Breast epithelium (tissue), 3 donors: ENCODE results near the gene CCDC178.

Source experiments
- CTCF ChIP-seq, 3 donors: fragments of 450-650 bp; IDR thresholded peaks; one replicate each; pipeline ENCODE4 v1.5.1; 2016 to 2017; ENCODE audit warnings: antibody characterized with exemption in 3 of 3, mild to moderate bottlenecking in 3 of 3, moderate library complexity in 3 of 3
- POLR2A ChIP-seq: fragments of 450-650 bp; IDR thresholded peaks from one replicate; pipeline ENCODE4 v1.6.1; 2016; ENCODE audit warnings: antibody characterized with exemption, mild to moderate bottlenecking, moderate library complexity
- POLR2AphosphoS5 ChIP-seq, 3 donors: sonication (generic); formaldehyde crosslinking; IDR thresholded peaks; one replicate each; pipeline ENCODE4 v1.6.1; 2017; ENCODE audit warnings: antibody characterized with exemption in 3 of 3

GRCh38 chr18:32906506-32907310, 533.8 kb downstream of the CCDC178 start:
- no peak for TF ChIP-seq CTCF (IDR thresholded peaks at IDR 0.05)
- no peak for TF ChIP-seq POLR2A
- TF ChIP-seq POLR2AphosphoS5 (IDR thresholded peaks at IDR 0.05): no peak
